ENCODE measurements around the gene CPNE7. TPM values are rescaled to one million over a fixed set of nuclear protein-coding genes. Genes with fewer than 3 reads are reported as not detected.

The CPNE7 gene
- total RNA-seq, 2 donors from 2014 or later: not detected

- intact Hi-C loops (cut with DNase I): no loop called here
- DNase-seq (no peak), ATAC-seq (no peak)
Observed at GRCh38 chr16:89547860-89548259, 27.7 kb upstream of the CPNE7 start.

DNA sequence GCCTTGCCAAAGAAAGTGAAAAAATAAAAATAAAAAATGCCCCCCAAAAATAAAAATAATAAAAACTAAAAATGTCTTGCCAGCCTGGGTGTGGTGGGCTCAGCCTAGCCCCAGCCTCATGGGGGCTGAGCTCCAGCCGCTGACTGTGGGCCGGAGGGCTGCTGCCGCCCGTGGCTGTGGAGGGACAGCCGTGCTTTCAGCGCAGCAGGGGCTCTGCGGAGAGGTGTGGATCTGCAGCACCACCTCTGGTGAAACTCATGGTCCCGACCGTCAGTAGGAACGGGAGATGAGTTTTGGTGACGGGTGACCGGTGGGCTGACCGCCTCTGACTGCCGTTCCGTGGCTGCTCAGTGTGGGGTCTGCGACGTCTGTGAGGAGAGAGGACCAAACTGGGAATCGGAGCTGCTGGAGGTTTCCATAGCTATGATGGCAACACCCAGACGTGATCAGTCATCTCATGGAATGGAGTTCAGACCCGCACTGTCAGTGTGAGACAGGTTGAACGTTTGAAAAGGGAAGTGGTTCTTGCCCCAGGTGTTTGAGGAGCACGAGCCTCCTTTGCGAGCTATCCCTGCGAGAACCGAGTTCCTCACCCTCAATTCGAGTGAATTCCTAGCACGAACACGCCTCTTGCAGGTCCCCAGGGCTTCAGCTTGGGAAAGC lies 27.1 kb upstream of the CPNE7 start:
- intact Hi-C loops (cut with DNase I): no loop called here
- DNase-seq (no peak), ATAC-seq (no peak)

DNA sequence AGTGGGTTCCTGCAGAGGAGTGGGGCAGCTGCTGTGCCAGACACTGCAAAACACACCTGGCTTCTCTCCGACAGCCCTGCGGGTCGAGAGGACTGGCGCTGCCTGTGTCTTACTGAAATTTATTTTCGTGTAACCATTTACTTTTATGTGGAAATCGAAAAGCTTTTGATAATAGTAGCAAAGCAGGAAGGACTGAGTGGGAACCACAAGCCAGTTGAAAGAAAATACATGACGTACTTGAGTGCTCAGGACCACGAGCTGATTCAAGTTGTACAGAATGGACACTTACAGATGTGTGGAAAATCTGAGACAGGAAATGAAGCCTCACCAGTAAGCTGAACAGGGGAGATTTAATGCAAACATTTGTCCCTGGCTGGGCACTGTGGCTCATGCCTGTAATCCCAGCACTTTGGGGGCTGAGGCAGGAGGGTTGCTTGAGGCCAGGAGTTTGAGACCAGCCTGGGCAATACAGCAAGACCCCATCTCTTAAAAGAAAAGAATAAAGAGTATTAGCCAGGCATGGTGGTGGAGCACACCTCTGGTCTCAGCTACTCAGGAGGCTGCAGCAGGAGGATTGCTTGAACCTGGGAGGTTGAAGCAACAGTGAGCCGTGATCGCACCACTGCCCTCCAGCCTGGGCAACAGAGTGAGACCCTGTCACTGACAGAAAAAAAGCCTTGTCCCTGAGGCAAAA lies 26.4 kb upstream of the CPNE7 start:
- no peak for ATAC-seq
- intact Hi-C loops (cut with DNase I): no loop called here
- DNase-seq: no peak

GRCh38 chr16:89550421-89551007 lies 25.0 kb upstream of the CPNE7 start:
- no peak for DNase-seq
- intact Hi-C loops (cut with DNase I): no loop called here
- no peak for ATAC-seq

DNA sequence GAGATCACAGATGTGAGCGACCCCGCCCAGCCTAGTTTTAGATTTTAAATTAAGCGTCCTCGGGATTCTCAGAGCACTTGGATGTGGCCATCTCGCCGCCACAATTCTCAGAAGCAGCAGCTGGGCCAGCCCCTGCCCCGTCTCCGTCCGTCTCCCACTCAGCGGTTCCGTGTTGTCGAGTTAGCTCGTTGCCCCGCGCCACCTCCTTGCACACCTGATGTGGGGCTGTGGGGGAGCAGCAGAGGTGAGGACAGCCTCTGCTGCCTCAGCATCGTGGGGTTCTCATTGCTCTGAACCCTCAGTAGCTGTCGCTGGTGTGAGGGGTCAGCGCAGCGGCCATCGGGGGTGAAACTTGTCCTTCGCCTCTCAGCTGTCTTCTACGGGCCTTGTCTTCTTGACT lies 23.2 kb upstream of the CPNE7 start:
- ATAC-seq (no peak), DNase-seq (no peak)
- intact Hi-C loops (cut with DNase I): no loop called here

GRCh38 chr16:89552913-89553312 lies 22.6 kb upstream of the CPNE7 start:
- intact Hi-C loops (cut with DNase I): no loop called here
- DNase-seq: no peak

GRCh38 chr16:89553733-89554132 lies 21.8 kb upstream of the CPNE7 start:
- intact Hi-C loops (cut with DNase I): no loop called here
- ATAC-seq: no peak
- DNase-seq: no peak

More at GRCh38 chr16:89552913-89553312, 22.6 kb upstream of the CPNE7 start:
- no peak for ATAC-seq

DNA sequence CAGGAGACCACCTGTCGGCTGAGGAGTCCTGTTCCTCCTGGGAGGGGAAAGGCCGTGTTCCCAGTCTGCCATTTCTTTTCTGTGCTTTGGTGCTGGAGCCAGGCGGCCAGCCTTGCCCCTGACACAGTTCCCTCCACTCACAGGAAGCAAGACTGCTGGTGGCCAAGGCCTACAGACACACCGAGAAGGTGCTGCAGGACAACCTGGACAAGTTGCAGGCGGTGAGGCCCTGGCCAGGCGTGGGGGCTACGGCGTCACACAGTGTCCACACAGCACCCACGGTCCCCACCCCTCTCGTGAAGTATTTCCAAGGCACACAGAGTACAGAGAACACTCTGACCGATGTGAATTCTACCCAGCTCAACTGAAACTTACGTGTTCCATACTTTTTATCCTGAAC lies 21.2 kb upstream of the CPNE7 start:
- no peak for DNase-seq
- intact Hi-C loops (cut with DNase I): no loop called here
- ATAC-seq: no peak

DNA sequence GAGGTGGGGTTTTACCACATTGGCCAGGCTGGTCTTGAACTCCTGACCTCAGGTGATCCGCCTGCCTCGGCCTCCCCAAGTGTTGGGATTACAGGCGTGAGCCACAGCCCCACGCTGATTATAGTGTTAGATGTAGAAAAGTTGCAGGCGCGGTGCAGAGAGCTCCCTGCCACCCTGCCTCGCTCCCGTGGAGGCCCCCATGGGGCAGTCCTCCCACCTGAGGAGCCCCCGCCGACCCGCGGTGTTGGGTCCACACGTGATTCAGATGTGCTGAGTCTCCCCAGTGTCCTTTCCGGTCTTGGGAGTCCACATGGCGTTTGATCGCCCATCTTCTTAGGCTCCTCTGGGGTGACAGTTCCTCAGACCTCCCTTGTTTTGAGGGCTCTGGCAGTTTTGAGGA lies 20.3 kb upstream of the CPNE7 start:
- intact Hi-C loops (cut with DNase I): loop anchor here (5.0 kb wide), 1 partner anchor 223 kb away; no protein-coding TSS in a partner anchor
- no peak for ATAC-seq
- DNase-seq: no peak

- DNase-seq (no peak), ATAC-seq (no peak)
- intact Hi-C loops (cut with DNase I): loop anchor here (5.0 kb wide), 1 partner anchor 223 kb away; no protein-coding TSS in a partner anchor
Observed at GRCh38 chr16:89555780-89556179, 19.8 kb upstream of the CPNE7 start.

DNA sequence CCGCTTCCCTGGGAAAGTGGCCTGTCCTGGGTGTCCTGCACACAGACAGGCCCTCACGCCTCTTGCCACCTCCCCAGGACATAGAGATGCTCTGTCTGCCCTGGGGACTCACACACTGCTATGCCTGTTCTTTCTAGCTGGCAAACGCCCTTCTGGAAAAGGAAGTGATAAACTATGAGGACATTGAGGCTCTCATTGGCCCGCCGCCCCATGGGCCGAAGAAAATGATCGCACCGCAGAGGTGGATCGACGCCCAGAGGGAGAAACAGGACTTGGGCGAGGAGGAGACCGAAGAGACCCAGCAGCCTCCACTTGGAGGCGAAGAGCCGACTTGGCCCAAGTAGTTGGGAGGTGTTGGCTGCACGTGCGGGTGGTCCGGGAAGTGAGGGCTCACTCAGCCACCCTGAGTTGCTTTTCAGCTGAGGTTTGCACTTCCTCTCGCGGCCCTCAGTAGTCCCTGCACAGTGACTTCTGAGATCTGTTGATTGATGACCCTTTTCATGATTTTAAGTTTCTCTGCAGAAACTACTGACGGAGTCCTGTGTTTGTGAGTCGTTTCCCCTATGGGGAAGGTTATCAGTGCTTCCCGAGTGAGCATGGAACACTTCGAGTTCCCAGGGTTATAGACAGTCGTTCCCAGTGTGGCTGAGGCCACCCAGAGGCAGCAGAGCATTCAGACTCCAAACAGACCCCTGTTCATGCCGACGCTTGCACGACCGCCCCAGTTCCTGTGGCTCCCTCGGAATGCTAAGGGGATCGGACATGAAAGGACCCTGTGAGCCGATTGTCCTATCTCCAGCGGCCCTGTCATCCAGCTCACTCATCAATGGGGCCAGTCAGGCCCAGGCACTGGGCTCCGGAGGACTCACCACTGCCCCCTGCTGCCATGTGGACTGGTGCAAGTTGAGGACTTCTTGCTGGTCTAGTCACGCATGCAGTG lies 18.5 kb upstream of the CPNE7 start:
- DNase-seq: peak; percentile 89
- intact Hi-C loops (cut with DNase I): loop anchor here (5.0 kb wide), 1 partner anchor 225 kb away; no protein-coding TSS in a partner anchor
- peak in 1 of 2 donors; percentile 34 for ATAC-seq

- intact Hi-C loops (cut with DNase I): loop anchor here (5.0 kb wide), 1 partner anchor 226 kb away; no protein-coding TSS in a partner anchor
- ATAC-seq (no peak), DNase-seq (no peak)
Observed at GRCh38 chr16:89557690-89558490, 17.7 kb upstream of the CPNE7 start.

- peak; percentile 94 to 97 for ATAC-seq
- peak; percentile 96 for DNase-seq
- intact Hi-C loops (cut with DNase I): no loop called here
Observed at GRCh38 chr16:89560378-89561141, 15.0 kb upstream of the CPNE7 start, which contains the start of gene RPL13. TSS of gene RPL13 (plus strand) at chr16:89560682. CDS start at chr16:89560960, 278 bp downstream.

DNA sequence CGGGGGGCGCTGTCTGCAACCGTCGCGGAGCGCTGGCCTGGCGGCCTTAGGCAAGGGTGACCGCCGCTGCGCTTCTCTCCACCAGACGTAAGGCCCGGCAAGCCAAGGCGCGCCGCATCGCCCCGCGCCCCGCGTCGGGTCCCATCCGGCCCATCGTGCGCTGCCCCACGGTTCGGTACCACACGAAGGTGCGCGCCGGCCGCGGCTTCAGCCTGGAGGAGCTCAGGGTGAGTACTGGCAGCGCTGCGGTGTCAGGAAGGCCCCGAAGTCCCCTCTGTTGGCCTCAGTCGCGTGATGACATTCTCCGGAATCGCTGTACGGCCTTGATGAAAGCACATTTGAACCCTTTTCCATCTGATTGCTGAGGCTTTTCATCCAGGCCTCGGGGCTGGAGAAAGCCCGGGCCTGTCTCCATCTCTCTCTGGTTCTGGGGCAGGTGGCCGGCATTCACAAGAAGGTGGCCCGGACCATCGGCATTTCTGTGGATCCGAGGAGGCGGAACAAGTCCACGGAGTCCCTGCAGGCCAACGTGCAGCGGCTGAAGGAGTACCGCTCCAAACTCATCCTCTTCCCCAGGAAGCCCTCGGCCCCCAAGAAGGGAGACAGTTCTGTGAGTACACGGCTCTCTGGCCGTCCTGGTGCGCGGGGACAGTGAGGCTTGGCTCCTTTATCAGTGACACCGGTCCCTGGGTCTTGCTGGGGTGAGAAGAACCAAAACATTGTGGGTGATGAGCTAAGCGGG lies 14.2 kb upstream of the CPNE7 start:
- ATAC-seq (no peak), DNase-seq (no peak)
- intact Hi-C loops (cut with DNase I): no loop called here

GRCh38 chr16:89561884-89562599 lies 13.5 kb upstream of the CPNE7 start:
- intact Hi-C loops (cut with DNase I): no loop called here
- no peak for ATAC-seq
- no peak for DNase-seq

- DNase-seq (no peak), ATAC-seq (no peak)
- intact Hi-C loops (cut with DNase I): no loop called here
Observed at GRCh38 chr16:89562939-89563338, 12.6 kb upstream of the CPNE7 start.

All from left cardiac atrium (tissue), 4 donors.